ENCODE results near the gene LYPD6B.

GRCh38 chr2:149235816-149236375 is 197.4 kb downstream of the LYPD6B start:
- no peak for TF ChIP-seq CTCF (conservative IDR thresholded peaks at IDR 0.05; ENCODE audit: low read depth, low read length)
- no peak for TF ChIP-seq EZH2phosphoT487 (IDR thresholded peaks at IDR 0.05; ENCODE audit: borderline replicate concordance, low read length)
- no peak for TF ChIP-seq EZH2 (IDR thresholded peaks at IDR 0.05; ENCODE audit: low read length, unreplicated experiment)

Data from PC-3 (cell line).